Activated CD4-positive, alpha-beta T cell treated with anti-CD3 and anti-CD28 coated beads for 36 hours (primary cell): ENCODE data around the gene PRR30. TPM values are rescaled to one million over a fixed set of nuclear protein-coding genes. Genes with fewer than 3 reads are reported as not detected.

Source experiments
- ATAC-seq: fragments of 200-7000 bp; cut with Tn5 transposase; one replicate; pipeline ENCODE4 v1.10.0; 2021; ENCODE audit warnings: mild to moderate bottlenecking, moderate library complexity
- CTCF ChIA-PET: fragments of 350-600 bp; sonication (Branson Sonifier 250); formaldehyde crosslinking; loops from one replicate; lab custom pipeline; 2021; ENCODE audit warnings: antibody characterized with exemption; lab: Charles Lee
- POLR2A ChIA-PET: fragments of 350-600 bp; sonication (Branson Sonifier 250); formaldehyde crosslinking; loops from one replicate; lab custom pipeline; 2021; ENCODE audit warnings: antibody characterized with exemption, inconsistent platforms; lab: Charles Lee
- DNase-seq: peaks from one replicate; pipeline ENCODE4 v3.0.0-alpha.2; 2020
- H3K27ac Mint-ChIP-seq: one replicate; pipeline ENCODE4 v1.8.0; 2021; ENCODE audit warnings: mixed read lengths
- H3K27me3 Mint-ChIP-seq: one replicate; pipeline ENCODE4 v1.8.0; 2021; ENCODE audit warnings: mixed read lengths
- H3K36me3 Mint-ChIP-seq: one replicate; pipeline ENCODE4 v1.8.0; 2021; ENCODE audit warnings: low read depth, mixed read lengths
- H3K4me1 Mint-ChIP-seq: one replicate; pipeline ENCODE4 v1.8.0; 2021; ENCODE audit warnings: mixed read lengths
- H3K4me3 Mint-ChIP-seq: one replicate; pipeline ENCODE4 v1.8.0; 2021; ENCODE audit warnings: mild to moderate bottlenecking, moderate library complexity, mixed read lengths
- H3K9me3 Mint-ChIP-seq: one replicate; pipeline ENCODE4 v1.8.0; 2021; ENCODE audit warnings: low read depth, mixed read lengths
- intact Hi-C, 2 experiments: fragments of 100-400 bp; cut with DNase I in 1 of 2; cut with micrococcal nuclease in 1 of 2; formaldehyde crosslinking; loops; one replicate each; pipeline versions ENCODE4 v1.14.2 to v1.15.1; 2022 to 2024; cut with DNase I, micrococcal nuclease
- total RNA-seq, 2 experiments: library from RNA; stranded (reverse); gene quantifications; one replicate each; pipeline ENCODE4 v1.2.3, GENCODE V29; 2021

The PRR30 gene
- total RNA-seq, 2 experiments from 2014 or later = not detected

GRCh38 chr2:27174638-27175037, 35.4 kb upstream of the PRR30 start:
- no peaks in the 10 kb centered on the region for H3K36me3 Mint-ChIP-seq
- peaks cover 12% of the 10 kb centered on the region for H3K27me3 Mint-ChIP-seq
- no peak overlapping the region for H3K27ac Mint-ChIP-seq
- no peaks in the 10 kb centered on the region for H3K9me3 Mint-ChIP-seq
- no peak for DNase-seq
- no peak for ATAC-seq
- CTCF ChIA-PET = interaction anchor here (0.7 kb wide), 1 partner anchor 10 kb away, joined by 6 read pairs; no protein-coding TSS in a partner anchor
- POLR2A ChIA-PET = no interaction called here
- intact Hi-C loops = no loop called here
- no peak overlapping the region for H3K4me3 Mint-ChIP-seq
- no peaks in the 10 kb centered on the region for H3K4me1 Mint-ChIP-seq

DNA sequence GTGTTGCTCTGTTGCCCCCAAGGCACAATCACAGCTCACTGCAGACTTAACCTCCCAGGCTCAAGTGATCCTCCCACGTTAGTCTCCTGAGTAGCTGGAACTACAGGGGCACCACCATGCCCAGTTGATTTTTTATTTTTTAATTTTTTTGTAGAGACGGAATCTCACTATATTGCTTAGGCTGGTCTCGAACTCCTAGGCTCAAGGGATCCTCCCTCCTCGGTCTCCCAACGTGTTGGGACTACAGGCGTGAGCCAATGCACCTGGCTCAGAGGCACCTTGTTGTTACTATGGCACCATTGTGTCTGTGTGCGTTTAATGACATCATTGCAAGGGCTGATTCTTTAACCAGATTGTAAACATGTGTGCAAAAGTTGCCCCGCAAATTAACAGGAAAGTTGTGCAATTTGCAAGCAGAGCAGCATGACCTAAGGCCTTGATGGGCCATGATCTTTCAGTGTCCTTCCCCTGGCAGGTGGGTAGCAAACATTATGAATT, 32.2 kb upstream of the PRR30 start:
- intact Hi-C loops = no loop called here
- Mint-ChIP-seq H3K27ac (no peak overlapping the region), H3K27me3 (peaks cover 5% of the 10 kb centered on the region), H3K9me3 (no peaks in the 10 kb centered on the region), H3K4me3 (no peak overlapping the region), H3K4me1 (peaks cover 2% of the 10 kb centered on the region), H3K36me3 (no peaks in the 10 kb centered on the region)
- DNase-seq (no peak), ATAC-seq (no peak)
- ChIA-PET POLR2A (interaction anchor here (0.6 kb wide), 1 partner anchor 100 kb away, joined by 4 read pairs; the partner anchor contains the start of gene OST4), CTCF (interaction anchor here (0.7 to 1.4 kb wide), 4 partner anchors 15 to 234 kb away, joined by 3 to 8 read pairs (median 4); no protein-coding TSS in a partner anchor)

DNA sequence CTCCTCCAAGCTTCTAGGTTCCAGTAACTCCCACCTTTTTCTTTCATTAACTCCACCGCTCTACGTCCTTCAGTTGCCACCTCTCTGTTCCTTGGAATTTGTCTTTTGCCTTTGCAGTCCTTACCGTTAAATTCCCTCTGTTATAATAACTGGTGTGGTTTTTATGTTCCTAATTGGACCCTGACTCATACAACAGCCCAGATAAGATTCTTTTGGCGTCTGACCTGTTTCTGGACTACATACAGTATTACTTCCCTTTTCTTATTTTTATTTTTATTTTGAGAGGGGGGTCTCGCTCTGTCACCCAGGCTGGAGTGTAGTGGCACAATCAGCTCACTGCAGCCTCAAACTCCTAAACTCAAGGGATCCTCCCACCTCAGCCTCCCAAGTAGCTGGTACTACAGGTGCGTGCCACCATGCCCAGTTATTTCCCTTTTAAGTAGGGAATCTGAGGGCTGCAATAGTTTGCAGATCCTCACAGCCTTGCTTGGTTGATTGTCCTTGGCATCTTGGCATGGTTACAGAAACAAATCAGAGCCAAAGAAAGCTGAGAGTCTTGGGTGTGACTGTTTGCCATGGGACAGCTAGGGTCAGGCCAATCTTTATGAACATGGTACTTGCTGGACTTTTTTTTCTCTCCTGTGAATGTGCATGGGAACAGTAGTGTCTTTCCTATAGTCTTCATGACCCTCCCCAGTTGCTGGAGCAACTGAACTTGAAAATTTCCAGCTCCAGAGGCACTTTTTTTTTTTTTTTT, 31.5 kb upstream of the PRR30 start:
- H3K36me3 Mint-ChIP-seq = no peaks in the 10 kb centered on the region
- intact Hi-C loops = no loop called here
- H3K9me3 Mint-ChIP-seq = no peaks in the 10 kb centered on the region
- peaks cover 2% of the 10 kb centered on the region for H3K4me1 Mint-ChIP-seq
- H3K27ac Mint-ChIP-seq = no peak overlapping the region
- H3K27me3 Mint-ChIP-seq = peaks cover 5% of the 10 kb centered on the region
- H3K4me3 Mint-ChIP-seq = no peak overlapping the region
- ChIA-PET POLR2A (no interaction called here), CTCF (interaction anchor here (0.7 to 1.6 kb wide), 15 partner anchors 8 to 234 kb away, joined by 3 to 10 read pairs (median 4); no protein-coding TSS in a partner anchor)
- DNase-seq (no peak), ATAC-seq (no peak)

DNA sequence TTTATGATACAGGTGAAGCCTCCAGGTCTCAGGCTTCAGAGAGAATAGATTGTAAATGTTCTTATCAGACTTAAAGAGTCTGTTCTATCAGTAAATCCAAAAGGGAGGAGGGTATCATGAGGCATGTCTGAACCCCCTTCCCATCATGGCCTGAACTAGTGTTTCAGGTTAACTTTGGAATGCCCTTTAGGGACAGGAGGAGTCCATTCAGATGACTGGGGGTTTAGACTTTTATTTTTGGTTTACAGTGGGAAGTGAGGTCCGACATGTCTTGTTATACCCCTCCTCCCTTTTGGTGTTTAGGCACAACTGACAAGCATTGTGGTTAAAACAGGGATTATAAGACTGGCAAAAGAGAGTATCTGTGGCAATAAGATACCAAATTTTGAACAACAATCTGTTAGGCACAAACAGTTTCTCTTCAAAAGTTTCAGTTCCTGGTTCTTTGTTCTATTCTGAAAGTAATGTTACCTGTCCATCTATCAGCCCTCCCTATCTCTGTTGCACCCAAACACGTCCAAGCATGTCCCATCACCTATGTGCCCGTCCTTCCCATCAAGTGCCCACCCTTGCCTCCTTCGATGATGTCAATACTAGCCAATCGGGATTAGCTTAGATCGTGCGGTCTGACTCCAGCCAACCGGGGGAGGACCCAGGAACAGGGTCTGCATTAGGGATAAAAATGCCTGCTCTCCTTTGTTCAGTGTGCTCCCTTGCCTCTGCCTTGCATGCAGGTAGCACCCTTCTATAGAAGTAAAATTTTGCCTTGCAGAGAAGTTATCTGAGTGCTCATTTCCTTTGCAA, 26.0 kb upstream of the PRR30 start:
- Mint-ChIP-seq H3K27ac (no peak overlapping the region), H3K27me3 (peaks cover 1% of the 10 kb centered on the region), H3K4me1 (peaks cover 2% of the 10 kb centered on the region), H3K36me3 (no peaks in the 10 kb centered on the region), H3K9me3 (no peaks in the 10 kb centered on the region), H3K4me3 (no peak overlapping the region)
- ChIA-PET POLR2A (interaction anchor here (0.6 kb wide), 1 partner anchor 54 kb away, joined by 3 read pairs; no protein-coding TSS in a partner anchor), CTCF (interaction anchor here (0.9 to 1.9 kb wide), 4 partner anchors 10 to 26 kb away, joined by 3 to 6 read pairs (median 4); no protein-coding TSS in a partner anchor)
- ATAC-seq (no peak), DNase-seq (no peak)
- intact Hi-C loops = loop anchor here in 1 of 2 experiments (5.0 kb wide), 1 partner anchor 203 kb away; no protein-coding TSS in a partner anchor

- intact Hi-C loops = no loop called here
- ChIA-PET CTCF (interaction anchor here (0.8 kb wide), 1 partner anchor 53 kb away, joined by 4 read pairs; no protein-coding TSS in a partner anchor), POLR2A (no interaction called here)
- no peak overlapping the region for H3K4me3 Mint-ChIP-seq
- H3K4me1 Mint-ChIP-seq = peaks cover 2% of the 10 kb centered on the region
- H3K27me3 Mint-ChIP-seq = no peaks in the 10 kb centered on the region
- H3K36me3 Mint-ChIP-seq = no peaks in the 10 kb centered on the region
- H3K9me3 Mint-ChIP-seq = no peaks in the 10 kb centered on the region
- ATAC-seq (no peak), DNase-seq (no peak)
- H3K27ac Mint-ChIP-seq = no peak overlapping the region
Measured at GRCh38 chr2:27162151-27163121, 23.2 kb upstream of the PRR30 start.

GRCh38 chr2:27160191-27160590, 21.0 kb upstream of the PRR30 start:
- H3K27ac Mint-ChIP-seq = no peak overlapping the region
- ChIA-PET POLR2A (no interaction called here), CTCF (interaction anchor here (1.1 kb wide), 1 partner anchor 141 kb away, joined by 3 read pairs; no protein-coding TSS in a partner anchor)
- no peaks in the 10 kb centered on the region for H3K36me3 Mint-ChIP-seq
- DNase-seq (no peak), ATAC-seq (no peak)
- no peaks in the 10 kb centered on the region for H3K27me3 Mint-ChIP-seq
- intact Hi-C loops = no loop called here
- no peaks in the 10 kb centered on the region for H3K4me1 Mint-ChIP-seq
- H3K4me3 Mint-ChIP-seq = no peak overlapping the region
- H3K9me3 Mint-ChIP-seq = no peaks in the 10 kb centered on the region

DNA sequence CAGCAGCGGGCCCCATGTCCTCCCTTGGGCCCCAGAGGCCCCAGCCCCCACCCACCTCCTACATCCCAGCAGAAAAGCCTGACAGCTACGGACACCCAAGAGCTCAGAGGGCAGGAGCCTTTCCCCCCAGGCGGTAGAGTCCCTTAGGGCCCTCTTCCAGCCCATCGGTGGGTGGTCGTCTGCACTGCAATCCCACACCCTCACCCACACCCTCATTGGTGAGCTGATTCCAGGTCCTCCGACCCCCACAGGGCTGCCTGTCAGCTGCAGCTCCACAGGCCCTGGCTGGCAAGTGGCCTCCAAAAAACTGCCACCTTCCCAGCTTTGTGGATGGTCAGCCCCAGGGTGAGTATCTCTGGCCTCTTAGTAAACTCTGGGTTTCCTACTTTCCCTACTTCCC, 20.1 kb upstream of the PRR30 start:
- POLR2A ChIA-PET = no interaction called here
- Mint-ChIP-seq H3K27me3 (no peaks in the 10 kb centered on the region), H3K4me3 (no peak overlapping the region), H3K27ac (no peak overlapping the region), H3K36me3 (no peaks in the 10 kb centered on the region), H3K4me1 (no peaks in the 10 kb centered on the region), H3K9me3 (no peaks in the 10 kb centered on the region)
- intact Hi-C loops = no loop called here
- DNase-seq = no peak
- ATAC-seq = no peak
- CTCF ChIA-PET = interaction anchor here (0.6 to 1.4 kb wide), 4 partner anchors 11 to 522 kb away, joined by 3 to 4 read pairs (median 4); no protein-coding TSS in a partner anchor

DNA sequence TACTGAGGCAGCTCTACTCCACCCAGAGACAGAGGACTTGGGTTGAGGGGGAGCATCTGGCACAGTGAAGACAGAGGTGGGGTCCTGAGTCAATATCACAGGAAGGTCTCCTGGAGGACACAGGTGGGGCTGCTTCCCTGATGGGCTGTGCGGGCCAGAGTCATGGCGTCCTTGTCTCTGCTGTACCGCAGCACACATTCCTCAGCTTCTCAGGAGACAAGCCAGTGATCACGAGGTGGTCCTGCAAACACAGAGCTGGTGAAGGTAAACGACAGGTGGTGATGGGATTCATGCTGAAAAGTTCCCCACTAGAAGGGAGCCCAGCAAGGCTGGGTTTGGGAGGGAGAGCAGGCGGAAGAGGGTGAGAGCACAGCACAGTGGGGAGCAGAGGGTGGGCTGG, 19.3 kb upstream of the PRR30 start:
- Mint-ChIP-seq H3K27me3 (no peaks in the 10 kb centered on the region), H3K27ac (no peak overlapping the region), H3K36me3 (no peaks in the 10 kb centered on the region), H3K4me1 (no peaks in the 10 kb centered on the region), H3K9me3 (no peaks in the 10 kb centered on the region), H3K4me3 (no peak overlapping the region)
- intact Hi-C loops = no loop called here
- ChIA-PET CTCF (interaction anchor here (1.2 to 1.4 kb wide), 2 partner anchors 11 to 25 kb away, joined by 4 read pairs; no protein-coding TSS in a partner anchor), POLR2A (interaction anchor here (0.6 kb wide), 1 partner anchor 103 kb away, joined by 3 read pairs; no protein-coding TSS in a partner anchor)
- DNase-seq (no peak), ATAC-seq (no peak)

DNA sequence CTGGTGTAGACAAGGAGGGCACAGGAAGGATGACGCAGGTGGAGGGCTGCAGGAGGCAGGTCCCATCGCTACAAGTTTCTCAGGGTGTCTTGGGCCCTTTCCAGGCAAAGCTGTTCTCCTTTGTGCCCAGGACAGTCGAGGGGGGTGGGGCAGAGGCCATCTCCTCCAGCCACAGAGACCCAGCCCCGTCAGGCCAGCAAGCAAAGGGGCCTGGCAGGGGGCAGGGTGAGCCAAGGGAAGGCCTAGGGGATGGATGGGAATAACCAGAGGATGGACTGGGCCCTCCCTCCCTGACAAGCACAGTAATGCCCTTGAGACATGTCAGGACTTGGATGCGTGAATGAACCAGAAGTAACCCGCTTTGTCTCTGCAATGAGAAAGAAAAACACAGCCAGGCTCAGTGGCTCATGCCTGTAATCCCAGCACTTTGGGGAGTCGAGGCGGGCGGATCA, 15.9 kb upstream of the PRR30 start:
- Mint-ChIP-seq H3K4me1 (no peaks in the 10 kb centered on the region), H3K4me3 (no peak overlapping the region), H3K9me3 (no peaks in the 10 kb centered on the region), H3K27ac (no peak overlapping the region), H3K36me3 (no peaks in the 10 kb centered on the region), H3K27me3 (no peaks in the 10 kb centered on the region)
- POLR2A ChIA-PET = no interaction called here
- DNase-seq (no peak), ATAC-seq (no peak)
- CTCF ChIA-PET = interaction anchor here (0.9 to 1.2 kb wide), 2 partner anchors 11 to 186 kb away, joined by 3 to 4 read pairs; no protein-coding TSS in a partner anchor
- intact Hi-C loops = no loop called here

- Mint-ChIP-seq H3K27me3 (no peaks in the 10 kb centered on the region), H3K4me3 (no peak overlapping the region), H3K27ac (no peak overlapping the region), H3K36me3 (no peaks in the 10 kb centered on the region), H3K9me3 (no peaks in the 10 kb centered on the region), H3K4me1 (no peaks in the 10 kb centered on the region)
- DNase-seq = no peak
- ATAC-seq = no peak
- CTCF ChIA-PET = interaction anchor here (0.9 to 1.2 kb wide), 2 partner anchors 12 to 185 kb away, joined by 3 to 4 read pairs; no protein-coding TSS in a partner anchor
- POLR2A ChIA-PET = interaction anchor here (0.6 kb wide), 1 partner anchor 38 kb away, joined by 3 read pairs; no protein-coding TSS in a partner anchor
- intact Hi-C loops = no loop called here
Measured at GRCh38 chr2:27154488-27154887, 15.3 kb upstream of the PRR30 start.
